HepG2 (cell line): ENCODE measurements around the gene SMAD7. TPM values are rescaled to one million over a fixed set of nuclear protein-coding genes. Genes with fewer than 3 reads are reported as not detected.
A peak's percentile ranks its signal among the peaks of the same experiment; 100 is the strongest.

ENCODE experiments used
- CC2D1A ChIP-seq: sonication (generic); formaldehyde crosslinking; IDR thresholded peaks from 2 replicates; pipeline ENCODE4 v1.8.1; 2023; ENCODE audit warnings: mild to moderate bottlenecking, missing genetic modification reagents
- E2F1 ChIP-seq: sonication (generic); formaldehyde crosslinking; IDR thresholded peaks from 2 replicates; pipeline ENCODE4 v1.5.0; 2020; ENCODE audit warnings: missing genetic modification reagents
- HDAC6 ChIP-seq: fragments of 200-600 bp; sonication (generic); IDR thresholded peaks from 2 replicates; pipeline ENCODE4 v1.7.0; 2017; ENCODE audit warnings: mild to moderate bottlenecking, antibody characterized with exemption, low read length, low read depth
- HIVEP1 ChIP-seq: sonication (generic); formaldehyde crosslinking; IDR thresholded peaks from 2 replicates; pipeline ENCODE4 v1.4.0; 2020; ENCODE audit warnings: mild to moderate bottlenecking, missing genetic modification reagents
- NCOR1 ChIP-seq: fragments of 200-600 bp; sonication (generic); IDR thresholded peaks from 2 replicates; pipeline ENCODE4 v1.7.0; 2017; ENCODE audit warnings: antibody characterized with exemption, low read length, borderline replicate concordance
- NFIB ChIP-seq: sonication (generic); formaldehyde crosslinking; IDR thresholded peaks from 2 replicates; pipeline ENCODE4 v1.9.0; 2021; ENCODE audit warnings: missing genetic modification reagents, mild to moderate bottlenecking, borderline replicate concordance
- NFRKB ChIP-seq: fragments of 450-650 bp; IDR thresholded peaks from 2 replicates; pipeline ENCODE4 v1.6.1; 2017
- NR2F6 ChIP-seq, 2 experiments: IDR thresholded peaks; 2 replicates each; pipeline ENCODE4 v1.6.1; 2016; ENCODE audit warnings: antibody characterized with exemption in 1 of 2, mild to moderate bottlenecking in 1 of 2
- RAD21 ChIP-seq: fragments of 450-650 bp; formaldehyde crosslinking; IDR thresholded peaks from 2 replicates; pipeline ENCODE4 v1.5.0; 2020; ENCODE audit warnings: mild to moderate bottlenecking
- SMC3 ChIP-seq: IDR thresholded peaks from 2 replicates; pipeline ENCODE4 v1.6.1; 2011; ENCODE audit warnings: low read length, improper control_type of control experiment
- SOX5 ChIP-seq: IDR thresholded peaks from 2 replicates; pipeline ENCODE4 v1.6.1; 2016; ENCODE audit warnings: borderline replicate concordance
- SUZ12 ChIP-seq: fragments of 150-350 bp; IDR thresholded peaks from 2 replicates; pipeline ENCODE4 v1.6.1; 2014; ENCODE audit warnings: low read depth, low read length
- TBX2 ChIP-seq: sonication (generic); formaldehyde crosslinking; IDR thresholded peaks from 2 replicates; pipeline ENCODE4 v1.5.0; 2020; ENCODE audit warnings: missing genetic modification reagents, mild to moderate bottlenecking, borderline replicate concordance
- THAP7 ChIP-seq: sonication (generic); formaldehyde crosslinking; IDR thresholded peaks from 2 replicates; pipeline ENCODE4 v1.8.1; 2023; ENCODE audit warnings: mild to moderate bottlenecking, missing genetic modification reagents
- ZFY ChIP-seq: sonication (generic); formaldehyde crosslinking; IDR thresholded peaks from 2 replicates; pipeline ENCODE4 v1.4.0; 2020; ENCODE audit warnings: missing genetic modification reagents
- ZNF274 ChIP-seq: sonication (generic); formaldehyde crosslinking; IDR thresholded peaks from 2 replicates; pipeline ENCODE4 v1.5.1; 2020; ENCODE audit warnings: mild to moderate bottlenecking, missing genetic modification reagents
- ZNF354B ChIP-seq: sonication (generic); formaldehyde crosslinking; IDR thresholded peaks from 2 replicates; pipeline ENCODE4 v1.8.0; 2022; ENCODE audit warnings: mild to moderate bottlenecking, missing genetic modification reagents
- ZNF468 ChIP-seq: sonication (generic); formaldehyde crosslinking; IDR thresholded peaks from 2 replicates; pipeline ENCODE4 v1.8.0; 2022; ENCODE audit warnings: mild to moderate bottlenecking, moderate library complexity, missing genetic modification reagents
- ZNF577 ChIP-seq: sonication (generic); formaldehyde crosslinking; IDR thresholded peaks from 2 replicates; pipeline ENCODE4 v1.4.0; 2020; ENCODE audit warnings: mild to moderate bottlenecking, low read depth, missing genetic modification reagents, borderline replicate concordance
- ZNF589 ChIP-seq: sonication (generic); formaldehyde crosslinking; conservative IDR thresholded peaks from 2 replicates; pipeline ENCODE4 v1.8.0; 2022; ENCODE audit warnings: mild to moderate bottlenecking, moderate library complexity, missing genetic modification reagents
- ZNF891 ChIP-seq: sonication (generic); formaldehyde crosslinking; IDR thresholded peaks from 2 replicates; pipeline ENCODE4 v1.5.0; 2020; ENCODE audit warnings: mild to moderate bottlenecking, missing genetic modification reagents
- polyA plus RNA-seq, 8 experiments: library from polyadenylated mRNA; depleted of rRNA in 3 of 8; stranded (reverse) in 7 of 8; unstranded in 1 of 8; fragments of >200 nt; fragmentation: Illumina TruSeq in 4 of 8; extraction: Trizol in 4 of 8; gene quantifications; 2 replicates each; pipeline versions ENCODE4 v1.2.1 to v1.2.3, GENCODE V29; 2011 to 2016; ENCODE audit warnings: low read depth in 4 of 8, missing spikeins in 1 of 8, mixed read lengths in 1 of 8; ENCODE audit not compliant: insufficient read depth in 1 of 8
- total RNA-seq, 5 experiments: library from RNA; depleted of rRNA; stranded (reverse); fragments of >200 nt; fragmentation: Illumina TruSeq; extraction: Trizol; gene quantifications; 2 replicates each; pipeline ENCODE4 v1.2.3, GENCODE V29; 2016; ENCODE audit warnings: low read depth in 1 of 5
- TF ChIP-seq, protein P1 (sequence below): sonication (generic); formaldehyde crosslinking; IDR thresholded peaks from 2 replicates; pipeline ENCODE4 v1.4.0; 2020; ENCODE audit warnings: missing genetic modification reagents, borderline replicate concordance
- TF ChIP-seq, protein P2 (sequence below): sonication (generic); formaldehyde crosslinking; IDR thresholded peaks from 2 replicates; pipeline ENCODE4 v1.4.0; 2020; ENCODE audit warnings: missing genetic modification reagents
- TF ChIP-seq, protein P3 (sequence below): sonication (generic); formaldehyde crosslinking; IDR thresholded peaks from 2 replicates; pipeline ENCODE4 v1.4.0; 2020; ENCODE audit warnings: missing genetic modification reagents, borderline replicate concordance

The SMAD7 gene
- total and polyA plus RNA-seq, 2 of the 13 experiments (the other 11 are each of a cell fraction or from before 2014, with no cell fraction given), result 17.4 to 24.7 TPM

- no peak for TF ChIP-seq NCOR1
- no peak for TF ChIP-seq HDAC6
- TF ChIP-seq SMC3, result no peak
- TF ChIP-seq, protein P1, sequence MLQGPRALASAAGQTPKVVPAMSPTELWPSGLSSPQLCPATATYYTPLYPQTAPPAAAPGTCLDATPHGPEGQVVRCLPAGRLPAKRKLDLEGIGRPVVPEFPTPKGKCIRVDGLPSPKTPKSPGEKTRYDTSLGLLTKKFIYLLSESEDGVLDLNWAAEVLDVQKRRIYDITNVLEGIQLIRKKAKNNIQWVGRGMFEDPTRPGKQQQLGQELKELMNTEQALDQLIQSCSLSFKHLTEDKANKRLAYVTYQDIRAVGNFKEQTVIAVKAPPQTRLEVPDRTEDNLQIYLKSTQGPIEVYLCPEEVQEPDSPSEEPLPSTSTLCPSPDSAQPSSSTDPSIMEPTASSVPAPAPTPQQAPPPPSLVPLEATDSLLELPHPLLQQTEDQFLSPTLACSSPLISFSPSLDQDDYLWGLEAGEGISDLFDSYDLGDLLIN (CRISPR knock-in tag), result no peak
- no peak for TF ChIP-seq ZNF891 (CRISPR knock-in tag)
- TF ChIP-seq NFIB (CRISPR knock-in tag), result no peak
- TF ChIP-seq HIVEP1, result no peak
- no peak for TF ChIP-seq ZNF354B (CRISPR knock-in tag)
- TF ChIP-seq RAD21 (CRISPR knock-in tag), result peak; percentile 67
- 0 out of 2 replicates have a peak, but pooled peaks have one; percentile 58 for TF ChIP-seq ZNF274 (CRISPR knock-in tag)
- TF ChIP-seq NR2F6 (IDR thresholded peaks at IDR 0.05), result no peak
- TF ChIP-seq NR2F6 (CRISPR knock-in tag; IDR thresholded peaks at IDR 0.05), result no peak
- no peak for TF ChIP-seq THAP7 (CRISPR knock-in tag)
- no peak for TF ChIP-seq E2F1 (CRISPR knock-in tag)
- no peak for TF ChIP-seq SUZ12
- no peak for TF ChIP-seq ZNF589
- 0 out of 2 replicates have a peak, but pooled peaks have one; percentile 6 for TF ChIP-seq TBX2 (CRISPR knock-in tag)
- peak; percentile 33; the same call in 1 of the 2 replicates for TF ChIP-seq ZFY (CRISPR knock-in tag)
- TF ChIP-seq, protein P2, sequence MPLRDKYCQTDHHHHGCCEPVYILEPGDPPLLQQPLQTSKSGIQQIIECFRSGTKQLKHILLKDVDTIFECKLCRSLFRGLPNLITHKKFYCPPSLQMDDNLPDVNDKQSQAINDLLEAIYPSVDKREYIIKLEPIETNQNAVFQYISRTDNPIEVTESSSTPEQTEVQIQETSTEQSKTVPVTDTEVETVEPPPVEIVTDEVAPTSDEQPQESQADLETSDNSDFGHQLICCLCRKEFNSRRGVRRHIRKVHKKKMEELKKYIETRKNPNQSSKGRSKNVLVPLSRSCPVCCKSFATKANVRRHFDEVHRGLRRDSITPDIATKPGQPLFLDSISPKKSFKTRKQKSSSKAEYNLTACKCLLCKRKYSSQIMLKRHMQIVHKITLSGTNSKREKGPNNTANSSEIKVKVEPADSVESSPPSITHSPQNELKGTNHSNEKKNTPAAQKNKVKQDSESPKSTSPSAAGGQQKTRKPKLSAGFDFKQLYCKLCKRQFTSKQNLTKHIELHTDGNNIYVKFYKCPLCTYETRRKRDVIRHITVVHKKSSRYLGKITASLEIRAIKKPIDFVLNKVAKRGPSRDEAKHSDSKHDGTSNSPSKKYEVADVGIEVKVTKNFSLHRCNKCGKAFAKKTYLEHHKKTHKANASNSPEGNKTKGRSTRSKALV (CRISPR knock-in tag), result no peak
- no peak for TF ChIP-seq SOX5 (CRISPR knock-in tag)
- TF ChIP-seq ZNF577 (CRISPR knock-in tag), result no peak
- no peak for TF ChIP-seq CC2D1A (CRISPR knock-in tag)
- TF ChIP-seq NFRKB, result no peak
- TF ChIP-seq, protein P3, sequence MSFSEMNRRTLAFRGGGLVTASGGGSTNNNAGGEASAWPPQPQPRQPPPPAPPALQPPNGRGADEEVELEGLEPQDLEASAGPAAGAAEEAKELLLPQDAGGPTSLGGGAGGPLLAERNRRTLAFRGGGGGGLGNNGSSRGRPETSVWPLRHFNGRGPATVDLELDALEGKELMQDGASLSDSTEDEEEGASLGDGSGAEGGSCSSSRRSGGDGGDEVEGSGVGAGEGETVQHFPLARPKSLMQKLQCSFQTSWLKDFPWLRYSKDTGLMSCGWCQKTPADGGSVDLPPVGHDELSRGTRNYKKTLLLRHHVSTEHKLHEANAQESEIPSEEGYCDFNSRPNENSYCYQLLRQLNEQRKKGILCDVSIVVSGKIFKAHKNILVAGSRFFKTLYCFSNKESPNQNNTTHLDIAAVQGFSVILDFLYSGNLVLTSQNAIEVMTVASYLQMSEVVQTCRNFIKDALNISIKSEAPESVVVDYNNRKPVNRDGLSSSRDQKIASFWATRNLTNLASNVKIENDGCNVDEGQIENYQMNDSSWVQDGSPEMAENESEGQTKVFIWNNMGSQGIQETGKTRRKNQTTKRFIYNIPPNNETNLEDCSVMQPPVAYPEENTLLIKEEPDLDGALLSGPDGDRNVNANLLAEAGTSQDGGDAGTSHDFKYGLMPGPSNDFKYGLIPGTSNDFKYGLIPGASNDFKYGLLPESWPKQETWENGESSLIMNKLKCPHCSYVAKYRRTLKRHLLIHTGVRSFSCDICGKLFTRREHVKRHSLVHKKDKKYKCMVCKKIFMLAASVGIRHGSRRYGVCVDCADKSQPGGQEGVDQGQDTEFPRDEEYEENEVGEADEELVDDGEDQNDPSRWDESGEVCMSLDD (CRISPR knock-in tag), result no peak
- TF ChIP-seq ZNF468 (CRISPR knock-in tag), result no peak
These were observed 74.7 kb downstream of the SMAD7 start (continued) for GRCh38 chr18:48875942-48876511.
